Cardiac muscle cell (in vitro differentiated cells and primary cell): Measurements from ENCODE around the gene TMEM147. TPM values are rescaled to one million over a fixed set of nuclear protein-coding genes. Genes with fewer than 3 reads are reported as not detected.

Source experiments
- DNase-seq, 2 donors: peaks; one replicate each; pipeline versions ENCODE4 v3.0.0 to v3.0.0-alpha.2; 2010 to 2017; ENCODE audit warnings: low read depth in 1 of 2, low spot score in 1 of 2
- H3K27ac ChIP-seq: fragments of 200-600 bp; sonication (generic); 2 replicates; pipeline ENCODE4 v1.5.1; 2016
- H3K27me3 ChIP-seq: fragments of 200-600 bp; sonication (generic); 2 replicates; pipeline ENCODE4 v1.6.0; 2016; ENCODE audit warnings: control low read depth
- H3K36me3 ChIP-seq: fragments of 200-600 bp; sonication (generic); 2 replicates; pipeline ENCODE4 v1.5.1; 2016; ENCODE audit warnings: control low read depth
- H3K4me1 ChIP-seq: fragments of 200-600 bp; sonication (generic); 2 replicates; pipeline ENCODE4 v1.8.1; 2017; ENCODE audit warnings: low read depth, mild to moderate bottlenecking, mixed run types
- H3K4me3 ChIP-seq: fragments of 200-600 bp; sonication (generic); 2 replicates; pipeline ENCODE4 v1.5.1; 2016; ENCODE audit warnings: mild to moderate bottlenecking
- H3K9me3 ChIP-seq: fragments of 200-600 bp; sonication (generic); 2 replicates; pipeline ENCODE4 v1.5.1; 2017; ENCODE audit warnings: low read depth, mild to moderate bottlenecking, control low read depth
- polyA plus RNA-seq: library from polyadenylated mRNA; unstranded; fragments of >200 nt; fragmentation: Nextera tagmentation; extraction: Ambion mirVana; gene quantifications from 2 replicates; pipeline ENCODE4 v1.2.1, GENCODE V29; 2016
- total RNA-seq: library from RNA; depleted of rRNA; stranded (reverse); fragments of >200 nt; gene quantifications from 2 replicates; pipeline ENCODE4 v1.2.3, GENCODE V29; 2016
- TF ChIP-seq, protein P1 (sequence below): IDR thresholded peaks from 2 replicates; pipeline ENCODE4 v1.5.1; 2012; ENCODE audit warnings: low read depth, mild to moderate bottlenecking, low read length

The TMEM147 gene
- total and polyA plus RNA-seq, 2 experiments from 2014 or later: 95.9 to 260 TPM

DNA sequence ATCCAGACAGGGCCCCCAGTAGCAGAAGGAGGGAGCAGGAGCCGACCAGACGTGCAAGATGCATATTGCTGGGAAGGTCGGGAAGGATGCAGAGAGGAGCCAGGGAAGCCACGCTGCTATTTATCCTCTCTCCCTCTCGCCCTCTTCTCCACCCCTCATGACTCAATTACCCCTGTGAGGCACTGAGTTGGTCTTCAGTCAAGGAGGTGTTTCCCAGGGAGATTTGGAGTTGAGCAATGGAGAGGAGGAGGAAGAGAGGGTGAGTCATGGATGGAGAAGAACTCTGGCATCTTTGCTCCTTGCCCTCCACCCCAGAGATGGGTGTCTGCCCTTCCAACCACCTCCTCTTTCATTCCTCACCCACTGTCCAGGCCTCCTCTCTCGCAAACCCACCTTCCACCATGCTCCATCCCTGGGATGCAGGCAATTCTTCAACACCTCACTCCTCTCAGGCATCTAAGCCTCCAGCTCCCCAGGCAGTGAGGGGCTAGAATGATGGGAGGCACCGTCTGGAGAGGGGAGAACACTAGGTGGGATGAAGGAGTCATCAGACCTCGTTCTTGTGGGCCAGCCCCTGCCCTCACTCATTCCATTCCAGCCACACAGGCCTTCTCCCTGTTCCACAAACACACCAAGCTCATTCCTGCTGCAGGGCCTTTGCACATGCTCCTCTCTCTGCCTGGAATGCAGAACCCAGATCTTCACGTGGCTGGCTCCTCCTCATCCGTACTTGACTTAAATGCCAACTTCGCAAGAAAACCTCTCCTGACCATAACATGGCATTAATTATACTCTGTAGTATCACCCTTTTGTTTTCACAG lies 17.0 kb upstream of the TMEM147 start, which contains the start of gene SBSN:
TSS of gene SBSN (minus strand) at position 94 of the 821 bp plus-strand sequence. CDS start at position 64, 30 bp downstream.
- Histone ChIP-seq H3K4me3 (no peak within 1 kb of the TSS), H3K9me3 (no peaks in the 10 kb centered on the region), H3K4me1 (peaks cover 10% of the 10 kb centered on the region), H3K27me3 (no peaks in the 10 kb centered on the region), H3K36me3 (no peaks in the 10 kb centered on the region), H3K27ac (no peak within 1 kb of the TSS)
- peak in 1 of 2 donors; percentile 79 for DNase-seq
- TF ChIP-seq, protein P1, sequence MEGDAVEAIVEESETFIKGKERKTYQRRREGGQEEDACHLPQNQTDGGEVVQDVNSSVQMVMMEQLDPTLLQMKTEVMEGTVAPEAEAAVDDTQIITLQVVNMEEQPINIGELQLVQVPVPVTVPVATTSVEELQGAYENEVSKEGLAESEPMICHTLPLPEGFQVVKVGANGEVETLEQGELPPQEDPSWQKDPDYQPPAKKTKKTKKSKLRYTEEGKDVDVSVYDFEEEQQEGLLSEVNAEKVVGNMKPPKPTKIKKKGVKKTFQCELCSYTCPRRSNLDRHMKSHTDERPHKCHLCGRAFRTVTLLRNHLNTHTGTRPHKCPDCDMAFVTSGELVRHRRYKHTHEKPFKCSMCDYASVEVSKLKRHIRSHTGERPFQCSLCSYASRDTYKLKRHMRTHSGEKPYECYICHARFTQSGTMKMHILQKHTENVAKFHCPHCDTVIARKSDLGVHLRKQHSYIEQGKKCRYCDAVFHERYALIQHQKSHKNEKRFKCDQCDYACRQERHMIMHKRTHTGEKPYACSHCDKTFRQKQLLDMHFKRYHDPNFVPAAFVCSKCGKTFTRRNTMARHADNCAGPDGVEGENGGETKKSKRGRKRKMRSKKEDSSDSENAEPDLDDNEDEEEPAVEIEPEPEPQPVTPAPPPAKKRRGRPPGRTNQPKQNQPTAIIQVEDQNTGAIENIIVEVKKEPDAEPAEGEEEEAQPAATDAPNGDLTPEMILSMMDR: no peak

DNA sequence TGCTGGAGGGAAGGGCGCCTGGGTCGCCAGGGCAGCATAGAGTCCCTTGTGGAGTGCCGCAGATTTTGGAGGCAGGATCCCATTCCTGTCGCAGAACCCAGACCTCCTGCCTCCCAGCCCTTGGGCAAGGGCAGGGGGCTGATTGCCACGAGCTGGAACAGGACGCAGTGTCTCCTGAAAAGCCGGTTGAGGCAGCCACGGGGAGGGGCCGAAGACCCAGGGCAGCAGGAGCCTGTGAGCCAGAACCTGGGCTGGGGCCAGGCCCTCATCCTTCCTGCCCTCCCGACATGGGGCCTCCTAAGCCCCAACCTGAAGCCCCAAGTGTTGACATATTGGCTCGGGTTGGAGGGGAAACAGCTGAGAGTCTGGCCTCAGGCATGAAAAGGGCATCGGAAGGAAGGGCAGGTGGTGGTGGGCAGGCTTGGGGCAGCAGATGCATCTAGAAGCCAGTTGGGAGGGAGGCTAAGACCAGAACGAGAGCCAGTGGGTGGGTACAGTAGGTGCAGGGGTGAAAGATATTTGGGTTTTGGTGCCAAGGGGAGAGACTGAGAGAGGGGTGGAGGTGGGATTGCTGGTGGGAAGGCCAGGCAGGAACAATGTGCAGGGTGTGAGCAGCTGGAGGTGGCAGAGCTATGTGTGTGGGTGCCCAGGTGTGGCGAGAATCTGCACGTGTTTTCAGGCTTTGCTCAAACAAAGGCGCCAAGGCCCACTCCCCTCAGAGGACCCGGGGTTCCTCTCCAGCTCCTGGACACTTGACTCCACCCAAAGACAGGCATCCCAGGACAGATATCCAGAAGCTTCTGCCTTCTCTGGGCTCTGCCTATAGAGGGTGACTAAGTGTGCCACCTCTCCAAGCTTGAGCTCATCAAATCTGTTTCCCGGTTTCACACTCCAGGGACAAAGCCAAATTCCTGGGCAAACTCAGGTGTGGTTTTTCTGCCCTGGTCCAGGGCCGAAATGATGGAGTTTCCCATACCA lies 15.9 kb upstream of the TMEM147 start:
- Histone ChIP-seq H3K9me3 (no peaks in the 10 kb centered on the region), H3K27ac (no peak overlapping the region)

DNA sequence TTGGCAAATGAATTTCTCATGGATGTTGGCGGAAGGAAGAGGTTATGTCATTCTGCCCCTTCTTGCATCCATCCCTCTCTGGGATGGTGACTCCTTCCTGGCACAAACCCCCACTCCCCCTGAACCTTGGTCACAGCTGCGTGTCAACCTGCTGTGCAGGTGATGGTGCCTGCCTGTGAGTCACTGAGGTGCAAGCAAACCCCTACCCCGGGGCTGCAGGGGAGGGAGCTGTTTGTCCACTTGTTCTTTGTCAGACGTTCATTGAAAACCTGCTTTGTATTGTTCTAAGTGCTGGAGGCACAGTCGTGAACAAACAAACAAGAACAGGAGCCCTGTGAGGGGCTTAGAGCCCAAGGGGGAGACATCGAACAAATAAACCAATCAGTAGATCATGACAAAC lies 14.1 kb upstream of the TMEM147 start:
- no peaks in the 10 kb centered on the region for H3K27me3 ChIP-seq
- TF ChIP-seq, protein P1: no peak
- no peak overlapping the region for H3K27ac ChIP-seq
- H3K4me3 ChIP-seq: no peak overlapping the region
- no peaks in the 10 kb centered on the region for H3K4me1 ChIP-seq
- H3K9me3 ChIP-seq: no peaks in the 10 kb centered on the region
- H3K36me3 ChIP-seq: no peaks in the 10 kb centered on the region
- no peak for DNase-seq

More for the DNA sequence above, 15.9 kb upstream of the TMEM147 start:
- H3K4me3 ChIP-seq: no peak overlapping the region
- no peaks in the 10 kb centered on the region for H3K36me3 ChIP-seq
- TF ChIP-seq, protein P1: no peak
- peaks cover 3% of the 10 kb centered on the region for H3K4me1 ChIP-seq
- DNase-seq: no peak
- H3K27me3 ChIP-seq: no peaks in the 10 kb centered on the region

DNA sequence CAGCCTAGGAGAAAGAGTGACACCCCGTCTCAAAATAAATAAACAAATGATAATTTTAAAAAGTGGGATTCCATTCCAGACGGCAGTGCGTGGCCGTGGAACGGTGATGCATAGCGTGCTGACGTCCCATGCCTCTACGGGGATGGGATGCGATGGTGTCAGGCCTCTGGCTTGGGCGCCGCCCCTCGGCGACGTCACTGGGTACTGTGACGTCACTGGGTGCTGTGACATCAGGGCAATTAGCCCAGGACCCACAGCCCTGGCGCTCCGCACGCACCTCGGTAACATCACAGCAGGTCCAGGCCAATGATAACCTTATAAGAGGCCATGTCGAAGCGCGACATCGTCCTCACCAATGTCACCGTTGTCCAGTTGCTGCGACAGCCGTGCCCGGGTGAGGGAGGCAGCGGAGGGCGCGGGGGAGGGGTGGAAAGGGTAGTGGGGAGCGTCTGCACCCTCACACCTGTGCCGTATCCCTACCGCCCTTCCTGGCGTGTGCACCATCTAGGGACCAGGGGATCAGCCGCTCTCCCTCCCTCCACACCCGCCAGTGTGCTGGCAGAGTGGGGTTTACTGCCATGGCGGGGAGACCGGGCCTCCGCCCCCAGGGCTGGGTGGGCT lies 12.1 kb upstream of the TMEM147 start, which contains the start of gene GAPDHS:
TSS of gene GAPDHS (plus strand) at position 256 of the 621 bp plus-strand sequence. CDS start at position 328, 72 bp downstream.
- H3K4me3 ChIP-seq: no peak within 1 kb of the TSS
- DNase-seq: peak in 1 of 2 donors; percentile 21

More for the DNA sequence above, 12.1 kb upstream of the TMEM147 start, which contains the start of gene GAPDHS:
- no peaks in the 10 kb centered on the region for H3K9me3 ChIP-seq
- no peaks in the 10 kb centered on the region for H3K36me3 ChIP-seq
- TF ChIP-seq, protein P1: no peak
- H3K27me3 ChIP-seq: no peaks in the 10 kb centered on the region
- no peaks in the 10 kb centered on the region for H3K4me1 ChIP-seq
- H3K27ac ChIP-seq: no peak within 1 kb of the TSS
